HepG2 (cell line): ENCODE measurements around the gene NPAS2. TPM values are rescaled to one million over a fixed set of nuclear protein-coding genes. Genes with fewer than 3 reads are reported as not detected.

Experiments used
- BCL3 ChIP-seq: sonication (generic); formaldehyde crosslinking; IDR thresholded peaks from 2 replicates; pipeline ENCODE4 v1.5.1; 2020; ENCODE audit warnings: mild to moderate bottlenecking, missing genetic modification reagents, moderate library complexity
- CC2D1A ChIP-seq: sonication (generic); formaldehyde crosslinking; IDR thresholded peaks from 2 replicates; pipeline ENCODE4 v1.8.1; 2023; ENCODE audit warnings: mild to moderate bottlenecking, missing genetic modification reagents
- CENPT ChIP-seq: sonication (generic); formaldehyde crosslinking; IDR thresholded peaks from 2 replicates; pipeline ENCODE4 v1.8.0; 2022; ENCODE audit warnings: low read depth, mild to moderate bottlenecking, moderate library complexity, missing genetic modification reagents
- ESRRA ChIP-seq: sonication (generic); formaldehyde crosslinking; IDR thresholded peaks from 2 replicates; pipeline ENCODE4 v1.5.1; 2020; ENCODE audit warnings: mild to moderate bottlenecking, low read depth, missing genetic modification reagents
- GABPB1 ChIP-seq: IDR thresholded peaks from 2 replicates; pipeline ENCODE4 v1.6.1; 2016; ENCODE audit warnings: mild to moderate bottlenecking, missing genetic modification reagents, moderate library complexity, missing compliant biosample characterization
- HOMEZ ChIP-seq: IDR thresholded peaks from 2 replicates; pipeline ENCODE4 v1.6.1; 2016; ENCODE audit warnings: low read depth
- JARID2 ChIP-seq: sonication (generic); formaldehyde crosslinking; IDR thresholded peaks from 2 replicates; pipeline ENCODE4 v1.8.1; 2023; ENCODE audit warnings: missing genetic modification reagents, inconsistent platforms; ENCODE audit not compliant: insufficient replicate concordance
- KDM3A ChIP-seq: IDR thresholded peaks from 2 replicates; pipeline ENCODE4 v1.6.1; 2018; ENCODE audit warnings: low read depth, missing compliant biosample characterization
- MTA1 ChIP-seq: sonication (generic); formaldehyde crosslinking; IDR thresholded peaks from 2 replicates; pipeline ENCODE4 v1.4.0; 2020; ENCODE audit warnings: missing genetic modification reagents, mild to moderate bottlenecking, borderline replicate concordance
- NPAS2 ChIP-seq: sonication (generic); formaldehyde crosslinking; IDR thresholded peaks from 2 replicates; pipeline ENCODE4 v1.8.0; 2022; ENCODE audit warnings: mild to moderate bottlenecking, missing genetic modification reagents, borderline replicate concordance
- PPARG ChIP-seq: conservative IDR thresholded peaks from 2 replicates; pipeline ENCODE4 v1.6.1; 2016; ENCODE audit warnings: missing biosample characterization, missing genetic modification reagents
- RARA ChIP-seq: IDR thresholded peaks from 2 replicates; pipeline ENCODE4 v1.6.1; 2016; ENCODE audit warnings: missing genetic modification reagents, missing compliant biosample characterization
- STAG1 ChIP-seq: sonication (generic); formaldehyde crosslinking; IDR thresholded peaks from 2 replicates; pipeline ENCODE4 v1.4.0; 2020; ENCODE audit warnings: missing genetic modification reagents
- TCF7L2 ChIP-seq: IDR thresholded peaks from 2 replicates; pipeline ENCODE4 v1.6.1; 2011; ENCODE audit warnings: mild to moderate bottlenecking, low read depth, low read length, moderate library complexity
- ZNF207 ChIP-seq: fragments of 450-650 bp; IDR thresholded peaks from 2 replicates; pipeline ENCODE4 v1.6.1; 2016; ENCODE audit warnings: antibody characterized with exemption, borderline replicate concordance
- ZNF552 ChIP-seq: sonication (generic); formaldehyde crosslinking; IDR thresholded peaks from 2 replicates; pipeline ENCODE4 v1.9.0; 2022; ENCODE audit warnings: missing genetic modification reagents, mild to moderate bottlenecking, borderline replicate concordance
- ZNF572 ChIP-seq: sonication (generic); formaldehyde crosslinking; IDR thresholded peaks from 2 replicates; pipeline ENCODE4 v1.5.1; 2020; ENCODE audit warnings: mild to moderate bottlenecking, missing genetic modification reagents
- ZNF713 ChIP-seq: sonication (generic); formaldehyde crosslinking; IDR thresholded peaks from 2 replicates; pipeline ENCODE4 v1.4.0; 2020; ENCODE audit warnings: mild to moderate bottlenecking, missing genetic modification reagents
- ZZZ3 ChIP-seq: sonication (generic); formaldehyde crosslinking; IDR thresholded peaks from 2 replicates; pipeline ENCODE4 v1.4.0; 2020; ENCODE audit warnings: missing genetic modification reagents, mild to moderate bottlenecking, borderline replicate concordance
- polyA plus RNA-seq, 8 experiments: library from polyadenylated mRNA; depleted of rRNA in 3 of 8; stranded (reverse) in 7 of 8; unstranded in 1 of 8; fragments of >200 nt; fragmentation: Illumina TruSeq in 4 of 8; extraction: Trizol in 4 of 8; gene quantifications; 2 replicates each; pipeline versions ENCODE4 v1.2.1 to v1.2.3, GENCODE V29; 2011 to 2016; ENCODE audit warnings: low read depth in 4 of 8, missing spikeins in 1 of 8, mixed read lengths in 1 of 8; ENCODE audit not compliant: insufficient read depth in 1 of 8
- total RNA-seq, 5 experiments: library from RNA; depleted of rRNA; stranded (reverse); fragments of >200 nt; fragmentation: Illumina TruSeq; extraction: Trizol; gene quantifications; 2 replicates each; pipeline ENCODE4 v1.2.3, GENCODE V29; 2016; ENCODE audit warnings: low read depth in 1 of 5
- TF ChIP-seq, protein P1 (sequence below): sonication (generic); formaldehyde crosslinking; IDR thresholded peaks from 2 replicates; pipeline ENCODE4 v1.8.1; 2023; ENCODE audit warnings: mild to moderate bottlenecking, missing genetic modification reagents, borderline replicate concordance
- TF ChIP-seq, protein P2 (sequence below): sonication (generic); formaldehyde crosslinking; IDR thresholded peaks from 2 replicates; pipeline ENCODE4 v1.5.0; 2020; ENCODE audit warnings: mild to moderate bottlenecking, missing genetic modification reagents, borderline replicate concordance
- TF ChIP-seq, protein P3 (sequence below): sonication (generic); formaldehyde crosslinking; IDR thresholded peaks from 2 replicates; pipeline ENCODE4 v1.8.0; 2022; ENCODE audit warnings: missing genetic modification reagents, mild to moderate bottlenecking, moderate library complexity, borderline replicate concordance

The NPAS2 gene
- total and polyA plus RNA-seq, 2 of the 13 experiments (the other 11 are each of a cell fraction or from before 2014, with no cell fraction given): 14.8 to 37.5 TPM

GRCh38 chr2:100984892-100985307 lies 165.0 kb downstream of the NPAS2 start (continued):
- TF ChIP-seq ZZZ3 (CRISPR knock-in tag) (no peak), ZNF552 (CRISPR knock-in tag) (no peak), ZNF207 (no peak), CENPT (CRISPR knock-in tag) (no peak), BCL3 (CRISPR knock-in tag) (0 out of 2 replicates have a peak, but pooled peaks have one; percentile 46), ZNF713 (CRISPR knock-in tag) (no peak), ZNF572 (CRISPR knock-in tag) (no peak), RARA (CRISPR knock-in tag) (no peak), KDM3A (CRISPR knock-in tag) (0 out of 2 replicates have a peak, but pooled peaks have one; percentile 24), ESRRA (CRISPR knock-in tag) (no peak), NPAS2 (CRISPR knock-in tag) (no peak), TCF7L2 (no peak), PPARG (CRISPR knock-in tag) (no peak), JARID2 (CRISPR knock-in tag) (no peak), CC2D1A (CRISPR knock-in tag) (no peak), GABPB1 (no peak), MTA1 (CRISPR knock-in tag) (no peak), HOMEZ (CRISPR knock-in tag) (no peak), STAG1 (CRISPR knock-in tag) (peak; percentile 99)
- TF ChIP-seq, protein P1, sequence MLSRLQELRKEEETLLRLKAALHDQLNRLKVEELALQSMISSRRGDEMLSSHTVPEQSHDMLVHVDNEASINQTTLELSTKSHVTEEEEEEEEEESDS (CRISPR knock-in tag): no peak
- TF ChIP-seq, protein P2, sequence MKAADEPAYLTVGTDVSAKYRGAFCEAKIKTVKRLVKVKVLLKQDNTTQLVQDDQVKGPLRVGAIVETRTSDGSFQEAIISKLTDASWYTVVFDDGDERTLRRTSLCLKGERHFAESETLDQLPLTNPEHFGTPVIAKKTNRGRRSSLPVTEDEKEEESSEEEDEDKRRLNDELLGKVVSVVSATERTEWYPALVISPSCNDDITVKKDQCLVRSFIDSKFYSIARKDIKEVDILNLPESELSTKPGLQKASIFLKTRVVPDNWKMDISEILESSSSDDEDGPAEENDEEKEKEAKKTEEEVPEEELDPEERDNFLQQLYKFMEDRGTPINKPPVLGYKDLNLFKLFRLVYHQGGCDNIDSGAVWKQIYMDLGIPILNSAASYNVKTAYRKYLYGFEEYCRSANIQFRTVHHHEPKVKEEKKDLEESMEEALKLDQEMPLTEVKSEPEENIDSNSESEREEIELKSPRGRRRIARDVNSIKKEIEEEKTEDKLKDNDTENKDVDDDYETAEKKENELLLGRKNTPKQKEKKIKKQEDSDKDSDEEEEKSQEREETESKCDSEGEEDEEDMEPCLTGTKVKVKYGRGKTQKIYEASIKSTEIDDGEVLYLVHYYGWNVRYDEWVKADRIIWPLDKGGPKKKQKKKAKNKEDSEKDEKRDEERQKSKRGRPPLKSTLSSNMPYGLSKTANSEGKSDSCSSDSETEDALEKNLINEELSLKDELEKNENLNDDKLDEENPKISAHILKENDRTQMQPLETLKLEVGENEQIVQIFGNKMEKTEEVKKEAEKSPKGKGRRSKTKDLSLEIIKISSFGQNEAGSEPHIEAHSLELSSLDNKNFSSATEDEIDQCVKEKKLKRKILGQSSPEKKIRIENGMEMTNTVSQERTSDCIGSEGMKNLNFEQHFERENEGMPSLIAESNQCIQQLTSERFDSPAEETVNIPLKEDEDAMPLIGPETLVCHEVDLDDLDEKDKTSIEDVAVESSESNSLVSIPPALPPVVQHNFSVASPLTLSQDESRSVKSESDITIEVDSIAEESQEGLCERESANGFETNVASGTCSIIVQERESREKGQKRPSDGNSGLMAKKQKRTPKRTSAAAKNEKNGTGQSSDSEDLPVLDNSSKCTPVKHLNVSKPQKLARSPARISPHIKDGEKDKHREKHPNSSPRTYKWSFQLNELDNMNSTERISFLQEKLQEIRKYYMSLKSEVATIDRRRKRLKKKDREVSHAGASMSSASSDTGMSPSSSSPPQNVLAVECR (CRISPR knock-in tag): no peak
- TF ChIP-seq, protein P3, sequence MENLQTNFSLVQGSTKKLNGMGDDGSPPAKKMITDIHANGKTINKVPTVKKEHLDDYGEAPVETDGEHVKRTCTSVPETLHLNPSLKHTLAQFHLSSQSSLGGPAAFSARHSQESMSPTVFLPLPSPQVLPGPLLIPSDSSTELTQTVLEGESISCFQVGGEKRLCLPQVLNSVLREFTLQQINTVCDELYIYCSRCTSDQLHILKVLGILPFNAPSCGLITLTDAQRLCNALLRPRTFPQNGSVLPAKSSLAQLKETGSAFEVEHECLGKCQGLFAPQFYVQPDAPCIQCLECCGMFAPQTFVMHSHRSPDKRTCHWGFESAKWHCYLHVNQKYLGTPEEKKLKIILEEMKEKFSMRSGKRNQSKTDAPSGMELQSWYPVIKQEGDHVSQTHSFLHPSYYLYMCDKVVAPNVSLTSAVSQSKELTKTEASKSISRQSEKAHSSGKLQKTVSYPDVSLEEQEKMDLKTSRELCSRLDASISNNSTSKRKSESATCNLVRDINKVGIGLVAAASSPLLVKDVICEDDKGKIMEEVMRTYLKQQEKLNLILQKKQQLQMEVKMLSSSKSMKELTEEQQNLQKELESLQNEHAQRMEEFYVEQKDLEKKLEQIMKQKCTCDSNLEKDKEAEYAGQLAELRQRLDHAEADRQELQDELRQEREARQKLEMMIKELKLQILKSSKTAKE (CRISPR knock-in tag): no peak
